Endodermal cell (in vitro differentiated cells): ENCODE data around the gene OR2B6. TPM values are rescaled to one million over a fixed set of nuclear protein-coding genes. Genes with fewer than 3 reads are reported as not detected.

Source experiments
- DNase-seq: peaks from one replicate; pipeline ENCODE4 v3.0.0-alpha.2; 2017
- H3K27ac ChIP-seq: 2 replicates; pipeline ENCODE4 v1.5.1; 2013; ENCODE audit warnings: mild to moderate bottlenecking, low read depth, low read length, moderate library complexity
- H3K27me3 ChIP-seq: 2 replicates; pipeline ENCODE4 v1.6.1; 2013; ENCODE audit warnings: mild to moderate bottlenecking, low read length, moderate library complexity; ENCODE audit not compliant: insufficient read depth, control insufficient read depth, poor library complexity, severe bottlenecking
- H3K36me3 ChIP-seq: 2 replicates; pipeline ENCODE4 v1.7.0; 2013; ENCODE audit warnings: mild to moderate bottlenecking, low read length, moderate library complexity; ENCODE audit not compliant: control insufficient read depth, insufficient read depth
- H3K4me1 ChIP-seq: one replicate; pipeline ENCODE4 v1.7.0; 2013; ENCODE audit warnings: low read length; ENCODE audit not compliant: control insufficient read depth, insufficient read depth
- H3K4me3 ChIP-seq: 2 replicates; pipeline ENCODE4 v1.5.1; 2013; ENCODE audit warnings: mild to moderate bottlenecking, low read length, moderate library complexity
- H3K9ac ChIP-seq: 2 replicates; pipeline ENCODE4 v1.6.1; 2013; ENCODE audit warnings: mild to moderate bottlenecking, low read length, moderate library complexity; ENCODE audit not compliant: poor library complexity, severe bottlenecking; ENCODE audit errors: extremely low read depth
- H3K9me3 ChIP-seq: 2 replicates; pipeline ENCODE4 v1.6.1; 2013; ENCODE audit warnings: mild to moderate bottlenecking, low read length, moderate library complexity; ENCODE audit not compliant: control insufficient read depth
- H3K27ac Mint-ChIP-seq: 2 replicates; pipeline ENCODE4 v1.8.0; 2020; ENCODE audit warnings: mixed read lengths
- H3K27me3 Mint-ChIP-seq: 2 replicates; pipeline ENCODE4 v1.8.0; 2021; ENCODE audit warnings: mild to moderate bottlenecking, mixed read lengths; ENCODE audit not compliant: insufficient read depth
- H3K36me3 Mint-ChIP-seq: 2 replicates; pipeline ENCODE4 v1.8.0; 2020; ENCODE audit warnings: low read depth, mixed read lengths
- H3K4me1 Mint-ChIP-seq: 2 replicates; pipeline ENCODE4 v1.8.0; 2020; ENCODE audit warnings: mixed read lengths
- H3K4me3 Mint-ChIP-seq: 2 replicates; pipeline ENCODE4 v1.8.0; 2020; ENCODE audit warnings: mild to moderate bottlenecking, moderate library complexity, mixed read lengths
- H3K9me3 Mint-ChIP-seq: 2 replicates; pipeline ENCODE4 v1.8.0; 2020; ENCODE audit warnings: mild to moderate bottlenecking, mixed read lengths
- CTCF ChIP-seq: fragments of 200-600 bp; sonication (generic); conservative IDR thresholded peaks from 2 replicates; pipeline ENCODE4 v1.5.0; 2021; ENCODE audit warnings: antibody characterized with exemption, mild to moderate bottlenecking
- WGBS, 2 experiments: methylation state at CpG; one replicate each; pipeline versions ENCODE4 v1.1.5 to v1.1.7; 2013; ENCODE audit warnings: missing lambda C conversion rate in 2 of 2, mixed read lengths in 1 of 2; ENCODE audit not compliant: insufficient coverage in 1 of 2, insufficient read length in 1 of 2; 5-methylcytosine and 5-hydroxymethylcytosine counted together
- total RNA-seq, 2 donors: library from RNA; stranded (reverse); fragmentation: NEBNext Ultra II Directional in 1 of 2; extraction: Animal tissue kit (Norgen Biotek cat#: 25700) in 1 of 2; gene quantifications; 2 replicates in 1 of 2; 3 replicates in 1 of 2; pipeline ENCODE4 v1.2.1, GENCODE V29; 2021

OR2B6 gene
- total RNA-seq, 2 donors from 2014 or later, result not detected

DNA sequence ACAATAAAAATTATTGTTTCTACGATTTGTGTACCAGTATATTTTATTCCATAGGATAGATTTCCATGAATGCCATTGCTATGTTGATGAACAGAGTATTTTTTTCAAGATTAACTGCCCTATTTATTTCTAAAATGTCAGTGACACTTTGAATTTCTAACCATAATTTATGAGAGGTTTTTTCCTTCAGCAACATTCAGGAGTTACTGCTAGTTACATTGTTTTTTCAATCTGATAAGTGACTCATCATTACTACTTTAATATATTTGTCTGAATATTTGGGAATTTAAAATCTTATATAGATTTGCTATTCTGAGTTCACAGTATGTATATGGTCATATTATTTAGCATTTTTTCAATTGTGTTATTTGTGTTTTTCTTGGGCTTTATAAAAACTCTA is 6.0 kb upstream of the OR2B6 start:
- H3K27ac Mint-ChIP-seq, result no peak overlapping the region
- peaks cover 18% of the 10 kb centered on the region for H3K27me3 Mint-ChIP-seq
- Histone ChIP-seq H3K36me3 (no peaks in the 10 kb centered on the region), H3K9ac (no peak overlapping the region), H3K4me3 (no peak overlapping the region), H3K9me3 (peaks cover 7% of the 10 kb centered on the region), H3K27me3 (no peaks in the 10 kb centered on the region), H3K4me1 (peaks cover 2% of the 10 kb centered on the region), H3K27ac (no peak overlapping the region)
- H3K9me3 Mint-ChIP-seq, result peaks cover 3% of the 10 kb centered on the region
- no peaks in the 10 kb centered on the region for H3K36me3 Mint-ChIP-seq
- WGBS, 2 experiments, result 67% methylated on average over 1 of the region's 1 CpG; no CpG with 5 or more reads in 1 of the 2 experiments
- no peak overlapping the region for H3K4me3 Mint-ChIP-seq
- TF ChIP-seq CTCF, result no peak
- DNase-seq, result no peak
- no peaks in the 10 kb centered on the region for H3K4me1 Mint-ChIP-seq

DNA sequence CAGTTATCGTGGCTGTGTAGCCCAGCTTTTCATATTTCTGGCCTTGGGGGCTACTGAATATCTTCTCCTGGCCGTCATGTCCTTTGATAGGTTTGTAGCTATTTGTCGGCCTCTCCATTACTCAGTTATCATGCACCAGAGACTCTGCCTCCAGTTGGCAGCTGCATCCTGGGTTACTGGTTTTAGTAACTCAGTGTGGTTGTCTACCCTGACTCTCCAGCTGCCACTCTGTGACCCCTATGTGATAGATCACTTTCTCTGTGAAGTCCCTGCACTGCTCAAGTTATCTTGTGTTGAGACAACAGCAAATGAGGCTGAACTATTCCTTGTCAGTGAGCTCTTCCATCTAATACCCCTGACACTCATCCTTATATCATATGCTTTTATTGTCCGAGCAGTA is 475 bp downstream of the OR2B6 start:
- H3K27me3 Mint-ChIP-seq, result peaks cover 2% of the 10 kb centered on the region
- Histone ChIP-seq H3K27ac (no peak overlapping the region), H3K27me3 (no peaks in the 10 kb centered on the region), H3K9me3 (no peaks in the 10 kb centered on the region), H3K9ac (no peak overlapping the region), H3K36me3 (no peaks in the 10 kb centered on the region), H3K4me1 (peaks cover 2% of the 10 kb centered on the region), H3K4me3 (no peak overlapping the region)
- TF ChIP-seq CTCF, result no peak
- no peaks in the 10 kb centered on the region for H3K36me3 Mint-ChIP-seq
- H3K27ac Mint-ChIP-seq, result no peak overlapping the region
- H3K9me3 Mint-ChIP-seq, result no peaks in the 10 kb centered on the region
- WGBS, 2 experiments, result 80 to 89% methylated on average over 1 to 4 of the region's 4 CpGs
- H3K4me3 Mint-ChIP-seq, result no peak overlapping the region
- no peak for DNase-seq
- no peaks in the 10 kb centered on the region for H3K4me1 Mint-ChIP-seq

GRCh38 chr6:27962506-27962905 is 5.5 kb downstream of the OR2B6 start:
- H3K27me3 ChIP-seq, result peaks cover 9% of the 10 kb centered on the region
- no peaks in the 10 kb centered on the region for H3K36me3 Mint-ChIP-seq

More at GRCh38 chr6:27962506-27962905, 5.5 kb downstream of the OR2B6 start:
- no peak overlapping the region for H3K27ac ChIP-seq
- Mint-ChIP-seq H3K27me3 (peaks cover 6% of the 10 kb centered on the region), H3K4me1 (no peaks in the 10 kb centered on the region), H3K9me3 (peaks cover 2% of the 10 kb centered on the region), H3K4me3 (no peak overlapping the region), H3K27ac (no peak overlapping the region)
- H3K9me3 ChIP-seq, result no peaks in the 10 kb centered on the region
- no peak for TF ChIP-seq CTCF
- no peak overlapping the region for H3K9ac ChIP-seq
- H3K4me1 ChIP-seq, result no peaks in the 10 kb centered on the region
- H3K4me3 ChIP-seq, result no peak overlapping the region
- H3K36me3 ChIP-seq, result no peaks in the 10 kb centered on the region
- WGBS, 2 experiments, result 76% methylated on average over 3 of the region's 3 CpGs; no CpG with 5 or more reads in 1 of the 2 experiments
- DNase-seq, result no peak
